MV-4-11 (cell line): ENCODE measurements around the gene RAB40B.

ENCODE experiments used
- DNase-seq: peaks from one replicate; lab custom pipeline; 2025; lab: John Stamatoyannopoulos, UW

The RAB40B gene

GRCh38 chr17:82716203-82717010, 17.9 kb upstream of the RAB40B start, which contains the start of gene FN3KRP:
Gene FN3KRP, plus strand, starts transcription at chr17:82716706. Its CDS starts 50 bp downstream, at chr17:82716756.
- DNase-seq, result peak; percentile 79

- no peak for DNase-seq
Observed at GRCh38 chr17:82713071-82713723, 14.7 kb upstream of the RAB40B start.

- DNase-seq, result no peak
Observed at GRCh38 chr17:82710499-82711232, 12.2 kb upstream of the RAB40B start.

GRCh38 chr17:82709676-82710498, 11.4 kb upstream of the RAB40B start:
- DNase-seq, result no peak

- no peak for DNase-seq
Observed at GRCh38 chr17:82709024-82709675, 10.7 kb upstream of the RAB40B start.

GRCh38 chr17:82705756-82706155, 7.3 kb upstream of the RAB40B start:
- DNase-seq, result no peak

GRCh38 chr17:82704886-82705285, 6.4 kb upstream of the RAB40B start:
- no peak for DNase-seq

- DNase-seq, result no peak
Observed at GRCh38 chr17:82703935-82704865, 5.7 kb upstream of the RAB40B start.

- peak; percentile 44 for DNase-seq
Observed at GRCh38 chr17:82703036-82703745, 4.7 kb upstream of the RAB40B start.

GRCh38 chr17:82702231-82702927, 3.9 kb upstream of the RAB40B start:
- no peak for DNase-seq

GRCh38 chr17:82699551-82699950, 1.1 kb upstream of the RAB40B start:
- DNase-seq, result no peak

- DNase-seq, result no peak
Observed at GRCh38 chr17:82698974-82699442, 510 bp upstream of the RAB40B start.

GRCh38 chr17:82697808-82698064, 762 bp downstream of the RAB40B start:
- no peak for DNase-seq

GRCh38 chr17:82696916-82697807, 1.3 kb downstream of the RAB40B start:
- DNase-seq, result no peak

GRCh38 chr17:82696259-82696658, 2.2 kb downstream of the RAB40B start:
- no peak for DNase-seq

GRCh38 chr17:82694647-82695046, 3.9 kb downstream of the RAB40B start:
- no peak for DNase-seq

GRCh38 chr17:82693168-82693867, 5.2 kb downstream of the RAB40B start:
- DNase-seq, result no peak
